ENCODE results near the gene DIP2C.

The DIP2C gene

GRCh38 chr10:413662-414071 is 275.8 kb downstream of the DIP2C start:
- no peak for TF ChIP-seq ZFX (IDR thresholded peaks at IDR 0.05)
- TF ChIP-seq CTCF (conservative IDR thresholded peaks at IDR 0.05): no peak
- H3K27ac ChIP-seq: no peak overlapping the region

- H3K27ac ChIP-seq: no peak overlapping the region
- no peak for TF ChIP-seq CTCF (conservative IDR thresholded peaks at IDR 0.05)
- TF ChIP-seq ZFX (IDR thresholded peaks at IDR 0.05): no peak
These were observed 277.4 kb downstream of the DIP2C start for GRCh38 chr10:412109-412508.

DNA sequence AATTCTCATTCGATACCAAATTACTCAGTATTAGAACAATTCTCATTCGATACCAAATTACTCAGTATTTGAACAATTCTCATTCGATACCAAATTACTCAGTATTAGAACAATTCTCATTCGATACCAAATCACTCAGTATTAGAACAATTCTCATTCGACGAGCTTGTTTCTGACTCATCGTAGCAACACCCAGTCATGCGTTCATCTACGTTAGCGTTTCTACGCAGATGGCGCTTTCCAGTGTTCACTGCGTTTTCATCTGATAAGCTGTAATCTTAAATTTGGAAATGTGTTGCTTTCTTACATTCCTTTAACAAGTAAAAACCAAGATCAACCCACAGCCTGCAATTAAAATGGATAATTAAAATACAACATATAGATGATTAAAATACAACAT is 277.9 kb downstream of the DIP2C start:
- H3K27ac ChIP-seq: no peak overlapping the region
- TF ChIP-seq CTCF (conservative IDR thresholded peaks at IDR 0.05) (no peak), ZFX (IDR thresholded peaks at IDR 0.05) (no peak)

DNA sequence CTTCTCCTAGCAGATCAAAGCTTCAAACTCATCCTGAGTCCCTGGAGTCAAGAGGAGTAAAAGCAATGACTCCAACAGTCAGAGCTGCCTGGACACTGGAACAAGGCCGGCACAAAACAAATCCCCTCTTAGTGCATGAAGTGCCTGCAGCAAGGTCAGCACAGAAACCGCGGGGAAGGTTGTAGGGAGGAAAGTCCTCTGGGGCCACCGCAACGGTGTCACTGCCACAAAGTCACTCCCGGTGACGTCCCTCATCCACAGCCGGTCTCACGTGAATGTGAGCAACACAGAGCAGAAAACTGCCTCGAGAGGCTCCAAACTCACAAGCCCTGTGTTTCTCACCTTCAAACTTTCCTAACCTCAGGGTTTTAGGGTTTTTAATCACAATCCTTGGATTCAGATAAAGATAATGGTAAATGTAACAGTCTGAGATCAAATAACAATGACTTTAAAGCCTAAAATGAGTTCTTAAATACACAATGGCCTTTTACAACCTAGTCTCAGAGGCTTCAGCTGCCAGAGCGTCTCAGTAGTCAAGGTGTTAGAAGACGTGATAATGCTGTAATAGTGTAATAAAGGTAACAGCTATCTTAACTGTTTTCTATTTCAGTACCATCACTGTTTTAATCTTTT is 279.9 kb downstream of the DIP2C start:
- TF ChIP-seq CTCF (conservative IDR thresholded peaks at IDR 0.05): no peak
- no peak for TF ChIP-seq ZFX (IDR thresholded peaks at IDR 0.05)
- H3K27ac ChIP-seq: peak overlapping the region; percentile 5; the same call in 1 of the 2 replicates

GRCh38 chr10:408236-408635 is 281.2 kb downstream of the DIP2C start:
- no peak for TF ChIP-seq CTCF (conservative IDR thresholded peaks at IDR 0.05)
- no peak overlapping the region for H3K27ac ChIP-seq

- TF ChIP-seq ZFX (IDR thresholded peaks at IDR 0.05): no peak
- no peak for TF ChIP-seq CTCF (conservative IDR thresholded peaks at IDR 0.05)
- no peak overlapping the region for H3K27ac ChIP-seq
These were observed 282.5 kb downstream of the DIP2C start for GRCh38 chr10:406976-407375.

GRCh38 chr10:405648-406047 is 283.8 kb downstream of the DIP2C start:
- no peak overlapping the region for H3K27ac ChIP-seq
- TF ChIP-seq ZFX (IDR thresholded peaks at IDR 0.05) (no peak), CTCF (conservative IDR thresholded peaks at IDR 0.05) (no peak)
